ENCODE results near the gene P4HB. TPM values are rescaled to one million over a fixed set of nuclear protein-coding genes. Genes with fewer than 3 reads are reported as not detected.

Gene P4HB
- total RNA-seq (2021; ENCODE audit: unreplicated experiment) (759 TPM), Bru-seq, nascent RNA (percentile 90 among the genes with signal in this experiment), BruChase-seq, experiment 1, labeled RNA remaining after a 2-hour chase (percentile 94 among the genes with signal in this experiment), BruChase-seq, experiment 2, labeled RNA remaining after a 6-hour chase (percentile 97 among the genes with signal in this experiment)
- 1,541 TPM for polyA plus RNA-seq (2012; ENCODE audit: insufficient read length)
- long read RNA-seq, transcript P4HB-201 (11 exons, 2,603 nt), result major isoform, 1,887 of 2,369 reads
- long read RNA-seq, transcript P4HB-210 (5 exons, 765 nt), result minor isoform, 28 of 2,369 reads
- long read RNA-seq, transcript P4HB-203 (10 exons, 1,502 nt), result minor isoform, 8 of 2,369 reads
- long read RNA-seq, transcript P4HB-208 (2 exons, 914 nt), result minor isoform, 9 of 2,369 reads
- long read RNA-seq, partial matches to known transcripts, result 359 of 2,369 reads
- long read RNA-seq, other reads (novel, unspliced or antisense), result 69 of 2,369 reads

DNA sequence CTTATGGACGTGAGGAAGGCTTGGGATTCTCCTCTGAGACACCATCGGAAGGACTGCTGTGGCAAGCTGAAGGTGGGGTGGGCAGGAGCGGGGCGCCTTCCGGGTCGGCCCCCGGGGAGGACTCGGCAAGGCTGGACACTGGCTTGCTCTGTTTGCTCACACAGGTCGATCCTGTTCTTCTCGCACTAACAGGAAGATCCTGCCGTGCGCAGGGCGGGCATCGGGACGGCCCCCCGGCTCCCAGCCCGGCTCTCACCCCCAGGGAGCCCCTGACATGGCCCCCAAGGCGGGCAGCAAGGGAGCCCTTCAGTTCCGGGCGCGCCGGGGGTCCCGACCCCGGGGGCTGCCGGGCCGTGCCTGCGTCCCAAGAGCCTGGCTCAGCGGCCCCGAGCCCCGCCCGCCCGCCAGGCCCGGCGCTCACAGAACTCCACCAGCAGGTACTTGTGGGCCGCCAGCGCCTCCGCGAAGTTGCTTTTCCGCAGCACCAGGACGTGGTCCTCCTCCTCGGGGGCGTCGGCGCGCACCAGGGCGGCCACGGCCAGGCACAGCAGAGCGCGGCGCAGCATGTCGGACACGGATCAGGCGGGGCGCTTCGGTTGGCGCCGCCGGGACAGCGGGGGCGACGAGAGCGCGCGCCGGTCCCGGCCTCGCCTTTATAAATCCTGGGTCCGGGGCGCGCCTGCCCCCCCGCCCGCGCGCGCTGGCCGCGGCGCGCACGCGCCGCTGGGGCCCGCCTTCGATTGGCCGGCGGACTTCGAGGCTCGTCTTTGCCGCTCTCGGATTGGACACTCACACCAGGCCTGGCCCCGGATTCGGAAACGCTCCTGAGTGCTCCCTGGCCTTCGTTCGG is at the start of gene P4HB:
TSS of gene P4HB (minus strand) at position 630 of the 850 bp plus-strand sequence. CDS start at position 566, 64 bp downstream.
- Histone ChIP-seq H3K9me3 (ENCODE audit: control insufficient read depth, insufficient read depth, low read depth, low read length) (no peaks in the 10 kb centered on the region), H3K4me3 (ENCODE audit: low read depth in 2 of 2, low read length in 2 of 2) (peak within 1 kb of the TSS; percentile 83 to 99), H3K4me1 (ENCODE audit: control insufficient read depth, insufficient read depth, low read length) (peaks cover 25% of the 10 kb centered on the region), H3K27me3 (ENCODE audit: control insufficient read depth, insufficient read depth, low read length) (no peaks in the 10 kb centered on the region), H3K36me3 (ENCODE audit: control insufficient read depth, insufficient read depth, low read length) (peaks cover 5% of the 10 kb centered on the region; the same call in 1 of the 2 replicates), H3K27ac (ENCODE audit: low read length) (peak within 1 kb of the TSS; percentile 95)
- CTCF ChIA-PET, result no interaction called here
- POLR2A ChIA-PET, result interaction anchor here (0.7 kb wide), 3 partner anchors 38 to 158 kb away, joined by 3 read pairs; no protein-coding TSS in a partner anchor
- no peak for DNase-seq (ENCODE audit: low read depth, low spot score)
- in situ Hi-C loops (cut with HindIII; ENCODE audit: low pct_unique_long_range_greater_than_20kb, low sequenced_read_pairs) (no loop called here), intact Hi-C loops (cut with micrococcal nuclease; ENCODE audit: unreplicated experiment) (loop anchor here (10.0 kb wide), 1 partner anchor 165 kb away; the partner anchor contains the start of genes CENPX and LRRC45)
- no TSS peak for BruUV-seq (replicated peaks)
- no peak; the same call in 1 of the 2 replicates for ATAC-seq
- TF ChIP-seq SIN3A (IDR thresholded peaks at IDR 0.05; ENCODE audit: borderline replicate concordance, insufficient read depth, low read depth, low read length) (peak; percentile 99), REST (IDR thresholded peaks at IDR 0.05; ENCODE audit: insufficient read depth in 1 of 2, low read depth in 2 of 2, low read length in 1 of 2) (no peak), TCF7L2 (IDR thresholded peaks at IDR 0.05; ENCODE audit: low read depth, low read length) (no peak), POLR2AphosphoS5 (IDR thresholded peaks at IDR 0.05; ENCODE audit: low read depth, low read length) (peak; percentile 94)
- TF ChIP-seq, protein P1, sequence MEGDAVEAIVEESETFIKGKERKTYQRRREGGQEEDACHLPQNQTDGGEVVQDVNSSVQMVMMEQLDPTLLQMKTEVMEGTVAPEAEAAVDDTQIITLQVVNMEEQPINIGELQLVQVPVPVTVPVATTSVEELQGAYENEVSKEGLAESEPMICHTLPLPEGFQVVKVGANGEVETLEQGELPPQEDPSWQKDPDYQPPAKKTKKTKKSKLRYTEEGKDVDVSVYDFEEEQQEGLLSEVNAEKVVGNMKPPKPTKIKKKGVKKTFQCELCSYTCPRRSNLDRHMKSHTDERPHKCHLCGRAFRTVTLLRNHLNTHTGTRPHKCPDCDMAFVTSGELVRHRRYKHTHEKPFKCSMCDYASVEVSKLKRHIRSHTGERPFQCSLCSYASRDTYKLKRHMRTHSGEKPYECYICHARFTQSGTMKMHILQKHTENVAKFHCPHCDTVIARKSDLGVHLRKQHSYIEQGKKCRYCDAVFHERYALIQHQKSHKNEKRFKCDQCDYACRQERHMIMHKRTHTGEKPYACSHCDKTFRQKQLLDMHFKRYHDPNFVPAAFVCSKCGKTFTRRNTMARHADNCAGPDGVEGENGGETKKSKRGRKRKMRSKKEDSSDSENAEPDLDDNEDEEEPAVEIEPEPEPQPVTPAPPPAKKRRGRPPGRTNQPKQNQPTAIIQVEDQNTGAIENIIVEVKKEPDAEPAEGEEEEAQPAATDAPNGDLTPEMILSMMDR (IDR thresholded peaks at IDR 0.05), result no peak

DNA sequence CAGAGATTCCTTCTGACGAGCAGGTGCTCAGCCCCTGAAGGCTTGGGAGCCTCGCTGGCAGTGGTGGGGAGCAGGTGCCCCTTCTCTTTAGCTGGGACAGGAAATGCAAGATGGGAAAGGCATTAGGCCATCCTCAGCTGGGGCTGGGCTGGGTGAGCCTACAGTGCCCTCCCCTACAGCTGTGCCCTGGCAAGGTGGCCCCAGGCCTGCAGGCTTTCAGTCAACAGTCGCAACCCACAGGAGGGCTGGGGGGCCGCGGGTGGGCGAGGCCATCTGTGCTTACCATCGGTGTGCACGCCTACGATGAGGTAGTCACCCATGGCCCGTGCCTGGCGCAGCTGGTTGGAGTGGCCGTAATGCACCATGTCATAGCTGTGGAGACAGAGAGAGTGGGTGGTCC is 48.9 kb upstream of the P4HB start:
- in situ Hi-C loops (cut with HindIII; ENCODE audit: low pct_unique_long_range_greater_than_20kb, low sequenced_read_pairs), result no loop called here
- CTCF ChIA-PET, result no interaction called here
- Histone ChIP-seq H3K27me3 (ENCODE audit: control insufficient read depth, insufficient read depth, low read length) (no peaks in the 10 kb centered on the region), H3K36me3 (ENCODE audit: control insufficient read depth, insufficient read depth, low read length) (no peaks in the 10 kb centered on the region; the same call in 1 of the 2 replicates), H3K4me3 (ENCODE audit: low read depth in 2 of 2, low read length in 2 of 2) (no peak overlapping the region), H3K9me3 (ENCODE audit: control insufficient read depth, insufficient read depth, low read depth, low read length) (no peaks in the 10 kb centered on the region), H3K4me1 (ENCODE audit: control insufficient read depth, insufficient read depth, low read length) (peaks cover 21% of the 10 kb centered on the region), H3K27ac (ENCODE audit: low read length) (no peak overlapping the region)
- no peak for ATAC-seq
- POLR2A ChIA-PET, result interaction anchor here (0.6 to 0.7 kb wide), 2 partner anchors 17 to 28 kb away, joined by 5 to 10 read pairs; no protein-coding TSS in a partner anchor
- intact Hi-C loops (cut with micrococcal nuclease; ENCODE audit: unreplicated experiment), result no loop called here
- TF ChIP-seq TCF7L2 (IDR thresholded peaks at IDR 0.05; ENCODE audit: low read depth, low read length) (no peak), POLR2AphosphoS5 (IDR thresholded peaks at IDR 0.05; ENCODE audit: low read depth, low read length) (no peak), REST (IDR thresholded peaks at IDR 0.05; ENCODE audit: insufficient read depth in 1 of 2, low read depth in 2 of 2, low read length in 1 of 2) (no peak)
- TF ChIP-seq, protein P1 (IDR thresholded peaks at IDR 0.05), result no peak
- no peak for DNase-seq (ENCODE audit: low read depth, low spot score)
- BruUV-seq (replicated peaks), result no TSS peak
